ENCODE measurements around the gene C1orf159. TPM values are rescaled to one million over a fixed set of nuclear protein-coding genes. Genes with fewer than 3 reads are reported as not detected.

C1orf159 gene
- total and polyA plus RNA-seq, 10 of the 15 experiments (the other 5 are each of a cell fraction or from before 2014, with no cell fraction given), result 0.11 to 23.4 (median 8.0) TPM

DNA sequence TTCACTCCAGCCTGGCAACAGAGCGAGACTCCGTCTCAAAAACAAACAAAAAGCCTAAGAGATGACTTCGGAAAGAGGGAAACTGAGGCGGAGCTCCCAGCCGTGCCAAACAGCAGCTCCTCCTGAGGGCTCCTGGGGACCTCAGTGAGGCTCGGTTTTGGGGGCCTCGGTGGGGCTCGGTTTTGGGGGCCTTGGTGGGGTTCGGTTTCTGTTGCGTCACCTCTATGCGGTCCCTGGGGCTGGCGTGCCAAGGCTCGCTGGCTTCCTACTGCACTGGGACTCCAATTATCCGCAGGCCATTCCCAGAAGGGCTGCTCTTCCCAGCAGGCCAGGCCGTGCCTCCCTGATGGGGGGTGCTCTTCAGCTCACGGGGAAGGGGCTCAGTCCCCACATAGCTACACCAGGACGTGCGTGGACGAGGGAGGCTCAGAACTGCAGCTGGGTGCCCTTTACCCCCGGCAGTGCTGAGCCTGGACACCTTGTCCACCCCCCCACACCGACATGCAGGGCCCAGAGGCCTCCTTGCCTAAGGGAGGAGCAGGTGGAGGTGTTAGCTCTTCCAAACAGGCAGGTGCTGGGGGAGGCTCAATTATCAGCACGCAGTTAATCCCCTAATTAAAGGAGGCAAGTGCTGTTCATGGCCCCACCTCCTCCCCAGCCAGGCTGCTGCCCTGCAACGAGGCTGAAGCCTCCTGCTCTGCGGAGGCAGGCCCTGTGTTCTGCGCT, 5.1 kb upstream of the C1orf159 start:
- no peak for DNase-seq (ENCODE audit: low read depth, low spot score)
- H3K27ac ChIP-seq (ENCODE audit: control insufficient read depth, insufficient read depth), result no peak overlapping the region
- no peaks in the 10 kb centered on the region for H4K20me1 ChIP-seq (ENCODE audit: control insufficient read depth, insufficient read depth)
- SMC1A ChIA-PET (ENCODE audit: uncharacterized antibody, unreplicated experiment), result interaction anchor here (0.8 to 3.2 kb wide), 7 partner anchors 9 to 170 kb away, joined by 3 to 36 read pairs (median 6); no protein-coding TSS in a partner anchor
- H3K4me3 ChIP-seq, result no peak overlapping the region
- no peak overlapping the region for H3K4me2 ChIP-seq (ENCODE audit: control insufficient read depth, insufficient read depth)
- TF ChIP-seq BCLAF1 (IDR thresholded peaks at IDR 0.05) (no peak), SUPT20H (IDR thresholded peaks at IDR 0.05; ENCODE audit: borderline replicate concordance, control insufficient read depth, low read depth, low read length) (no peak), KLF5 (IDR thresholded peaks at IDR 0.05; ENCODE audit: partially characterized antibody) (no peak), KDM1A (IDR thresholded peaks at IDR 0.05; ENCODE audit: borderline replicate concordance) (no peak), BCL11A (IDR thresholded peaks at IDR 0.05; ENCODE audit: low read depth, low read length) (no peak), CEBPB (IDR thresholded peaks at IDR 0.05; ENCODE audit: borderline replicate concordance in 1 of 2, low read depth in 2 of 2, low read length in 2 of 2) (no peak), TCF7 (IDR thresholded peaks at IDR 0.05; ENCODE audit: borderline replicate concordance) (no peak), BACH1 (IDR thresholded peaks at IDR 0.05; ENCODE audit: borderline replicate concordance) (no peak), MTA2 (IDR thresholded peaks at IDR 0.05; ENCODE audit: low read depth) (no peak), MTA3 (IDR thresholded peaks at IDR 0.05; ENCODE audit: borderline replicate concordance, low read length) (no peak), BRCA1 (IDR thresholded peaks at IDR 0.05; ENCODE audit: low read depth, low read length) (no peak), SRF (IDR thresholded peaks at IDR 0.05; ENCODE audit: low read depth in 2 of 2, low read length in 2 of 2) (no peak), RCOR1 (conservative IDR thresholded peaks at IDR 0.05; ENCODE audit: low read depth, low read length) (no peak), NFIC (IDR thresholded peaks at IDR 0.05; ENCODE audit: low read depth, low read length) (no peak), PAX8 (IDR thresholded peaks at IDR 0.05) (no peak), EZH2 (IDR thresholded peaks at IDR 0.05; ENCODE audit: borderline replicate concordance, control insufficient read depth, low read depth, low read length) (no peak)
- no peak overlapping the region for H2AFZ ChIP-seq (ENCODE audit: control insufficient read depth, low read depth, low read length)
- H3K36me3 ChIP-seq (ENCODE audit: control insufficient read depth in 2 of 2, insufficient read depth in 2 of 2, low read length in 1 of 2), result no peaks in the 10 kb centered on the region
- no peak for ATAC-seq
- RAD21 ChIA-PET (ENCODE audit: unreplicated experiment), result interaction anchor here (0.6 to 5.6 kb wide), 11 partner anchors 15 to 170 kb away, joined by 3 to 92 read pairs (median 9); partner anchors contain the start of gene TNFRSF4
- no peaks in the 10 kb centered on the region; the same call in 2 of the 3 replicates for H3K9me3 ChIP-seq (replicated peaks; ENCODE audit: control insufficient read depth, insufficient read depth, low read length)
- H3K4me1 ChIP-seq (ENCODE audit: control insufficient read depth, insufficient read depth, low read length), result 0 out of 2 replicates have a peak, but pooled peaks cover 4% of the 10 kb centered on the region
- in situ Hi-C loops (cut with MboI), result no loop called here
- no peak for FAIRE-seq
- POLR2A ChIA-PET, result interaction anchor here (1.6 to 2.2 kb wide), 3 partner anchors 79 to 130 kb away, joined by 3 to 19 read pairs (median 6); no protein-coding TSS in a partner anchor
- BruUV-seq (replicated peaks), result no TSS peak
- no peak overlapping the region for H3K9ac ChIP-seq (ENCODE audit: control insufficient read depth, insufficient read depth, low read length)
- CTCF ChIA-PET, result interaction anchor here (0.9 to 6.3 kb wide), 16 partner anchors 9 to 184 kb away, joined by 3 to 100 read pairs (median 8); partner anchors contain the start of genes SDF4 and TTLL10
- H3K79me2 ChIP-seq (ENCODE audit: control insufficient read depth, insufficient read depth, low read length), result no peaks in the 10 kb centered on the region
- peaks cover 2 to 6% of the 10 kb centered on the region in 2 experiments; a peak in 3 of 4 replicates for H3K27me3 ChIP-seq (replicated peaks in 1 of 2; ENCODE audit: control insufficient read depth in 2 of 2, insufficient read depth in 2 of 2, low read length in 1 of 2)
- intact Hi-C loops (cut with micrococcal nuclease; ENCODE audit: unreplicated experiment), result loop anchor here (5.0 kb wide), 1 partner anchor 111 kb away; the partner anchor contains the start of genes B3GALT6 and SDF4
- WGBS (ENCODE audit: insufficient coverage, insufficient replicate concordance, low lambda C conversion rate, missing lambda C conversion rate), result 35% methylated on average over 23 of the region's 25 CpGs

All from GM12878 (cell line).